Midbrain (tissue), 1 donor: ENCODE data around the gene GPR65.
"Not testable (repeated sequence)": the region's sequence is repeated elsewhere in the genome, so short reads cannot be mapped to it uniquely, and the experiment has no call there.

Experiments used
- DNase-seq: peaks from one replicate; lab custom pipeline; 2025; lab: John Stamatoyannopoulos, UW

Gene GPR65

DNA sequence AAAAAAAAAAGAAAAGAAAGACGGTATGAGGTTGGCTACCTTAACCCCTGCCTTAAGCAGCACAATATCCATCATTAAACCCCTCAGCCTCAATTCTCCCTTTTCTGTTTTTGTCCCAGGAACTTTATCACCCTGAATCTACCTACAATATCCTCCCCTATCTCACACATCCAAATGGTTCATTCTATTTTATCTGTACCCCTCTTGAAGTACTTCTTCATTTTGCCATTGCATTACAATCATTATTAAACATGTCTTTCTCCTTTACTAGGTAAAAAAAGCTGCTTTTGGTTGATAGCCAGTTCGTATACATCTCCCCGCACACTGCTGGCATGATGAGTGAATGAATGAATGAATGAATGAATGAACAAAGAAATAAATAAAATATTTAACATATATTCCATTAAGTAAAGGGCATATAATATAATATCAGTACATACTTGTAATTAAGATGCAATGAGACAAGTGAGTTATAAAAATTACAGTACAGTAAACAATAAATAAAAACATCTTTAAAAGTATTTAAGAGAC is 364 bp upstream of the GPR65 start:
- DNase-seq: no peak

- no peak for DNase-seq
Observed at GRCh38 chr14:88005978-88006851, 1.3 kb downstream of the GPR65 start.

DNA sequence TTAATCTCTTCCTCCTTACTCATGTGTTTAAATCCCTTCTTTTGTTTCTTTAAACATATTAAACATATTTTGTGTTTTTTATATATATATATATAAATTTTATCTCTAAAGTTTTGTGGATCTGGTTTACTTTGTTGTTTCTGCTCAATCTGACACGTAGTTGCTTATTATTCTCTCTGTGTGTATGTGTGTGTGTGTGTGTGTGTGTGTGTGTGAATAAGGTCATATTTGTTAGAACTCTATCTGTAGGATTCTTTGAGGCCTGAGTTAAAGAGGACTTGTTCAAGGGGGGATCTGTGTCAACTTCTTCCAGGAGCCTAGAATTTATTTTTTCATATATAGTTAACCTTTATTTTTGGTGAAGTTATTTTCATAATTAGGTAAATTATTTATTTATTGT is 2.7 kb downstream of the GPR65 start:
- DNase-seq: no peak

GRCh38 chr14:88008039-88008742 is 3.3 kb downstream of the GPR65 start:
- no peak for DNase-seq

- no peak for DNase-seq
Observed at GRCh38 chr14:88009486-88009885, 4.6 kb downstream of the GPR65 start.

GRCh38 chr14:88010331-88010730 is 5.4 kb downstream of the GPR65 start:
- no peak for DNase-seq

DNA sequence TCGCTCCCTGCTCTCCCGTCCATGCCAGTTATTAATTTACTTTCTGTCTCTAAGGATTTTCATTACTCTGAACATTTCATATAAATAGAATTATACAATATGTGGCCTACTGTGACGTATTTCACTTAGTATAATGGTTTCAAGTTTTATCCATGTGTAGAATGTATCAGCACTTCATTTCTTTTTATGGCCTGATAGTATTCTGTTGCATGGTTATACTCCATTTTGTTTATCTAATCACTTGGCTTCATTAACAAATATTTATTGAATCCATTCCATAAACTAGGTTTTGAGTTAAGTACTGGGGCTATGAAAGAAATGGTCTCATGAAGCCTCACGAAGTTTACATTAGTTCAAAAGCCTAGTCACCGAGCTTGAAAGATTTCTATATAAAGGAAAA is 7.6 kb downstream of the GPR65 start:
- no peak for DNase-seq

- peak; percentile 78 for DNase-seq
Observed at GRCh38 chr14:88013750-88014349, 8.9 kb downstream of the GPR65 start.

DNA sequence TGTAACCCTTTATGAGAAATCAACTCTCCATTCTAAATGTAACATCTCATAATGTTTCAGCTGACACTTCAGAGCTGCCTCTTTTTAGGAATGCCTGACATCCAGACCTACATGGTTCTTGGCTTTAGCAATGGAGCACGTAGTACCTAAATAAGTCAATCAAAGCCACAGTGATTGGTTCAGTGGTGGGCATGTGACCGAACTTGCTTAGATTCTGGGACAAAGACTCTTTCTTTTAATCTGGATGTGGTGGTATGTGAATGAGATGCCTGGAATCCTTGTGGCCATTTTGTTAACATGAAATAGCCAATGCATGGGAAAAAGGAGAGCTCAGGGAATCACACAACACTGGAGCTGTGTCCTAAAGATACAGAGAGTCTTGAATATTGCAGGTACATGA is 11.8 kb downstream of the GPR65 start:
- DNase-seq: no peak

GRCh38 chr14:88017535-88017934 is 12.6 kb downstream of the GPR65 start:
- DNase-seq: no peak

DNA sequence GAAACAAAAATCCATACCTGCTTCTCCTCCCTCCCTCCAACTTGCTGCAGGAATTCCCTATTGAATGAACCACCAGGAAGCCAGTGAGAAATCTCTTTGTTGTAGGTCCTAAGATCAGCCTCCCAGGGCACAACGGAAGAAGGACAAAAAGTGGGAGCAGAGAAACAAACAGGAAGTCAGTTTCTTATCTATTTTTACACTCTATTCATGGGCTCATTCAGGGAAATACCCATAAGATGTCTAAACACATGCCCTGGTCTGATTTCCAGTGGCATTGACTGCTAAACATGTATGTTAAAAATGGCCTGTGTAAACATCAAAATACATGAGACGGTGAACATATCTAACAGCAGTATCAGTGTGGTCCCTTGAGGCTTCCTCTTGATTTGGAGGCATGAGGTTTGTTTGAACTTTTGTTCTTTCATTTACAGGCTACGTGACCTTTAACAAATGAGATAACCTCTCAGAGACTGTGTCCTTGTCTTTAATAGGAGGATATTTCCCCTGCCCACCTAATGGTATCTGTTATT is 18.8 kb downstream of the GPR65 start:
- DNase-seq: no peak

DNA sequence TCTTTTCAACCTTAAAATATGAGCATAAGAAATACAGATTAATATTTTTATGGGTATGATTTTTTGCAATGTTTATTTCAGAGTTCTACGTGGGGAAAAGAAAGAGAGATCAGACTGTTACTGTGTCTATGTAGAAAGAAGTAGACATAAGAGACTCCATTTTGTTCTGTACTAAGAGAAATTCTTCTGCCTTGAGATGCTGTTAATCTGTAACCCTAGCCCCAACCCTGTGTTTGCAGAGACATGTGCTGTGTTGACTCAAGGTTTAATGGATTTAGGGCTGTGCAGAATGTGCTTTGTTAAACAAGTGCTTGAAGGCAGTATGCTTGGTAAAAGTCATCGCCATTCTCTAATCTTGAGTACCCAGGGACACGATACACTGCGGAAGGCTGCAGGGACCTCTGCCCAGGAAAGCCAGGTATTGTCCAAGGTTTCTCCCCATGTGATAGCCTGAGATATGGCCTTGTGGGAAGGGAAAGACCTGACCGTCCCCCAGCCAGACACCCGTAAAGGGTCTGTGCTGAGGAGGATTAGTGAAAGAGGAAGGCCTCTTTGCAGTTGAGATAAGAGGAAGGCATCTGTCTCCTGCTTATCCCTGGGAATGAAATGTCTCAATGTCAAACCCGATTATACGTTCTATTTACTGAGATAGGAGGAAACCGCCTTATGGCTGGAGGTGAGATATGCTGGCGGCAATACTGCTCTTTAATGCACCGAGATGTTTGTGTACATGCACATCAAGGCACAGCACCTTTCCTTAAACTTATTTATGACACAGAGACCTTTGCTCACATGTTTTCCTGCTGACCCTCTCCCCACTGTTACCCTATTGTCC is 19.5 kb downstream of the GPR65 start:
- DNase-seq: not testable (repeated sequence)

- no peak for DNase-seq
Observed at GRCh38 chr14:88025313-88025712, 20.4 kb downstream of the GPR65 start.

DNA sequence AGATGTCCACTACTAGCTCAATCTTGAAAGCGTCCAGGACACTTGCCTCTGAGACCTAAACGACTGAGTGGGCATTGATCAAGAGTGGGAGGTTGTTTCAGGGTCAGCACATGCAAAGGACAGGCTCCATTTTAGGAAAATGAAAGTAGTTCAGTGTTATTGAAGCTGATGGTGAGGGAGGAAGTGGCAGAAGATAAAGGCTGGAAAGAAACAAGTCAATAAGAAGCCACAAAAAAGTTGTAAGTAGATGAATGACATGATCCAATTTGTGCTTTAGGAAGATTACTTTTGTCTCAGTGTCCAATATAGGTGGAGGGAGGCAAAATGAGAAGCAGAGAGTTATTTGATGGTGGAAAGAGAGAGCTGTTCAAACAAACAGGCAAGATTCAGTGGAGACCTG is 22.0 kb downstream of the GPR65 start:
- DNase-seq: no peak

GRCh38 chr14:88029500-88029899 is 24.6 kb downstream of the GPR65 start:
- DNase-seq: no peak

DNA sequence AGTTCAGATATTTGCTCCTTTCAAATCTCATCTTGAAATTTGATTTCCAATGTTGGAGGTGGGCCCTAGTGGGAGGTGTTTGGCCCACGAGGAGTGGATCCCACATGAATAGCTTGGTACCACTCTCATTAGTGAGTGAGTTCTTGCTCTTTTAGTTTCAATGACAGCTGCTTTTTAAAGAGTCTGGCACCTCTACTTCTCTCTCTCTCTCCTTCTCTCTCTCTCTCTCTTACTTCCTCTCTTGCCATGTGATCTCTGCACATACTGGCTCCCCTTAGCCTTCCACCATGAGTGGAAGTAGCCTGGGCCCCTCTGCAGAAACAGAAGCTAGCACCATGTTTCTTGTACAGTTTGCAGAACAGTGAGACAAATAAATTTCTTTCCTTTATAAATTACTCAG is 25.1 kb downstream of the GPR65 start:
- DNase-seq: no peak

DNA sequence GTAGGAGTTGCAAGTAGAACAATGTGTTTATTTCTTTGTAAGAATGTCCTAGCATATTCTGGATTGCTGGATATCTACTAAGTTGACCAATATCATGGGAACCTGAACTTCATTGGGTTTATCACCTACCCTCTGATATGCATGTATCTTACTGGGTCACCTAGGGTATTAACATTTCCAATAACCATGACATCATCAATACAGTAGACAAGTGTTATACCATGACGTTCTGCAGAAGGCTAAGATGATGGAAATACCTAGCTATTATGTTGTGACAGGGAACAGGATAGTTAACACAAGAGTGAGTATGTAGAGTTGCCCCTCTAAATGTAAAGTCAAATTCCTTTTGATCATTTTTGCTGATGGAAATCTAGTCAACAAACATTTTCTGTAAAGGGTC is 26.0 kb downstream of the GPR65 start:
- DNase-seq: no peak

GRCh38 chr14:88032373-88032772 is 27.4 kb downstream of the GPR65 start:
- no peak for DNase-seq

DNA sequence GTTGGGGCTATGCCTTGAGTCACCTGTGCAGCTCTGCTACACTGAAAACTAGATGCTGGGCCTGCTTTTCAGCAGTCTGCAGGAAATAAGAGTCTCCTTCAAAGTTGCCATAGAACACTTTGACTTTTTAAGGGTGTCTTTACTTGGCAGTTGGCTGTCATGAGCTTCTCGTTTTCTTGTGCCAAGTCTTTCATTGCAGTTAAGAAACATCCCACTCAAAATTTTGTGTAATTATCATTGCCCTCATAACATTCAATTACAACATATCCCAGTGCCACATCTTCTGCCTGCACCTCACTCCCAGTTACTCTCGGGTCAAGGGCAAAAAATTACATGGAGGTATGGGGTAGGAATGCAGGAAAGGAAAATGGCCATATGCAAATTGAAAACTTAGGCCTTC is 29.1 kb downstream of the GPR65 start:
- DNase-seq: no peak

DNA sequence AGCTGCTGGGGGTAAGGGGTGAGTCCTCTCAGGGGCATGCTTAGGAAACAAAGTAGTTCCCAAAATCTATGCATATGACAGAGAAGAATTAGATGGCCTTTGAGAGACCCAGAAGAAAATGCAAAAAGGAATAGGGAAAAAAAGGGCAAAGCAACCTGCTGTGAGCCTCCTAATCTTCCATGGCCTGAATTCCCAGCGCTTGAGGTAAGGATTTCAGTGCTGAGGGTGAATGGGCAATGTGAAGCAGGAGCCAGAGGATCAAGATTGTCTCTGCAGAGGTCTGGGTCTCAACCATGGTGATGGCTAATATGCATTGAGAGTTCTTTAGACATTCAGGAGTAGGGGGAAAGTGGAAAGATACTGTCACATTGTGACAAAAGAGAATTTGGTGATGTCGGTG is 31.5 kb downstream of the GPR65 start:
- DNase-seq: no peak

GRCh38 chr14:88037325-88037724 is 32.4 kb downstream of the GPR65 start:
- DNase-seq: no peak

DNA sequence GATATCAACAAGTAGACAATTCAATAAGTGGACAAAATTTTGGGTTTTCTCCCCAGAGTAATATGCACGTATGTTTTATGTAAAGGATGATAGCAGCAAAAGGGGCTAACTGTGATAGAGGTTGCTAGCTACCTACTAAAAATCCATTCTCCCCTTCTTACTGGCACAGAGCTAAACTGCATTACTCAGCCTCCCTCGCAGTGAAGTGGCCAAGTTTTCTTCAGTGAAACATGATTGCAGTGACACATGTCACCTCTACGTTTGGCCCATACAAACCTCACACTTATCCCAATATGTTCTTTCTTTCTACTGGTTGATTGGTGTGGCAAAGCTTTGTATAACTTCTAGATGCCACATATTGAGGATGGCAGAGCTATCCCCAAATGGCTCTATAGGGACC is 34.3 kb downstream of the GPR65 start:
- no peak for DNase-seq
